Activated B cell treated with CpG ODN at 0.5 μM for 24 hours (primary cell): ENCODE measurements around the gene MVB12B. TPM values are rescaled to one million over a fixed set of nuclear protein-coding genes. Genes with fewer than 3 reads are reported as not detected.

ENCODE experiments used
- ATAC-seq: fragments of 200-7000 bp; cut with Tn5 transposase; one replicate; pipeline ENCODE4 v1.10.0; 2021; ENCODE audit warnings: low read depth, mild to moderate bottlenecking, moderate library complexity
- CTCF ChIA-PET: fragments of 350-600 bp; sonication (Branson Sonifier 250); formaldehyde crosslinking; loops from one replicate; lab custom pipeline; 2021; ENCODE audit warnings: antibody characterized with exemption; lab: Charles Lee
- POLR2A ChIA-PET: fragments of 350-600 bp; sonication (Branson Sonifier 250); formaldehyde crosslinking; loops from one replicate; lab custom pipeline; 2021; ENCODE audit warnings: antibody characterized with exemption; lab: Charles Lee
- DNase-seq: peaks from one replicate; pipeline ENCODE4 v3.0.0; 2022
- H3K27ac Mint-ChIP-seq: one replicate; pipeline ENCODE4 v1.8.0; 2020; ENCODE audit warnings: mixed read lengths
- H3K27me3 Mint-ChIP-seq: one replicate; pipeline ENCODE4 v1.8.0; 2021; ENCODE audit warnings: mixed read lengths
- H3K36me3 Mint-ChIP-seq: one replicate; pipeline ENCODE4 v1.8.0; 2021; ENCODE audit warnings: low read depth, mixed read lengths
- H3K4me1 Mint-ChIP-seq: one replicate; pipeline ENCODE4 v1.8.0; 2021; ENCODE audit warnings: mixed read lengths
- H3K4me3 Mint-ChIP-seq: one replicate; pipeline ENCODE4 v1.8.0; 2020; ENCODE audit warnings: mild to moderate bottlenecking, mixed read lengths
- H3K9me3 Mint-ChIP-seq: one replicate; pipeline ENCODE4 v1.8.0; 2020; ENCODE audit warnings: mixed read lengths
- CTCF ChIP-seq: fragments of 200-600 bp; IDR thresholded peaks from one replicate; pipeline ENCODE4 v1.8.0; 2022; ENCODE audit warnings: antibody characterized with exemption, mild to moderate bottlenecking
- intact Hi-C: fragments of 100-400 bp; cut with micrococcal nuclease; formaldehyde crosslinking; loops from one replicate; pipeline ENCODE4 v1.15.1; 2024
- total RNA-seq: library from RNA; stranded (reverse); gene quantifications from 2 replicates; pipeline ENCODE4 v1.2.3, GENCODE V29; 2022

Gene MVB12B
- total RNA-seq, 1 donor from 2014 or later: 2.5 TPM

- H3K4me3 Mint-ChIP-seq: no peak overlapping the region
- intact Hi-C loops: no loop called here
- no peak overlapping the region for H3K27ac Mint-ChIP-seq
- H3K4me1 Mint-ChIP-seq: peaks cover 7% of the 10 kb centered on the region
- ATAC-seq (no peak), DNase-seq (no peak)
- H3K36me3 Mint-ChIP-seq: no peaks in the 10 kb centered on the region
- CTCF ChIA-PET: interaction anchor here (1.2 to 9.0 kb wide), 2 partner anchors 54 to 55 kb away, joined by 4 to 189 read pairs; no protein-coding TSS in a partner anchor
- no peaks in the 10 kb centered on the region for H3K9me3 Mint-ChIP-seq
- peaks cover 14% of the 10 kb centered on the region for H3K27me3 Mint-ChIP-seq
- no peak for TF ChIP-seq CTCF
- POLR2A ChIA-PET: no interaction called here
These were observed 177.7 kb downstream of the MVB12B start for GRCh38 chr9:126504086-126504976.

- POLR2A ChIA-PET: no interaction called here
- Mint-ChIP-seq H3K4me3 (no peak overlapping the region), H3K36me3 (no peaks in the 10 kb centered on the region), H3K27me3 (peaks cover 18% of the 10 kb centered on the region), H3K27ac (no peak overlapping the region), H3K9me3 (no peaks in the 10 kb centered on the region), H3K4me1 (peaks cover 5% of the 10 kb centered on the region)
- CTCF ChIA-PET: interaction anchor here (1.2 kb wide), 1 partner anchor 53 kb away, joined by 4 read pairs; no protein-coding TSS in a partner anchor
- ATAC-seq (no peak), DNase-seq (no peak)
- intact Hi-C loops: no loop called here
- no peak for TF ChIP-seq CTCF
These were observed 178.4 kb downstream of the MVB12B start for GRCh38 chr9:126504977-126505455.

- Mint-ChIP-seq H3K4me3 (no peak overlapping the region), H3K27me3 (peaks cover 10% of the 10 kb centered on the region), H3K4me1 (peaks cover under 1% of the 10 kb centered on the region), H3K9me3 (no peaks in the 10 kb centered on the region), H3K27ac (no peak overlapping the region), H3K36me3 (no peaks in the 10 kb centered on the region)
- POLR2A ChIA-PET: no interaction called here
- ATAC-seq (no peak), DNase-seq (no peak)
- no peak for TF ChIP-seq CTCF
- intact Hi-C loops: no loop called here
- CTCF ChIA-PET: interaction anchor here (1.2 kb wide), 1 partner anchor 52 kb away, joined by 4 read pairs; no protein-coding TSS in a partner anchor
These were observed 179.2 kb downstream of the MVB12B start for GRCh38 chr9:126505697-126506346.

- H3K9me3 Mint-ChIP-seq: no peaks in the 10 kb centered on the region
- no peaks in the 10 kb centered on the region for H3K4me1 Mint-ChIP-seq
- intact Hi-C loops: no loop called here
- H3K36me3 Mint-ChIP-seq: no peaks in the 10 kb centered on the region
- ChIA-PET POLR2A (no interaction called here), CTCF (interaction anchor here (0.7 kb wide), 1 partner anchor 52 kb away, joined by 3 read pairs; no protein-coding TSS in a partner anchor)
- H3K27ac Mint-ChIP-seq: no peak overlapping the region
- no peak for DNase-seq
- no peak for TF ChIP-seq CTCF
- H3K27me3 Mint-ChIP-seq: peaks cover 13% of the 10 kb centered on the region
- no peak for ATAC-seq
- H3K4me3 Mint-ChIP-seq: no peak overlapping the region
These were observed 180.0 kb downstream of the MVB12B start for GRCh38 chr9:126506361-126507317.
